KOPT-K1 (cell line): ENCODE measurements around the gene MAST4.
A peak's percentile ranks its signal among the peaks of the same experiment; 100 is the strongest.
"Not testable (repeated sequence)": the region's sequence is repeated elsewhere in the genome, so short reads cannot be mapped to it uniquely, and the experiment has no call there.

Experiments
- H3K27ac ChIP-seq: fragments of 200-600 bp; sonication (generic); 2 replicates; pipeline ENCODE4 v1.5.1; 2016; ENCODE audit warnings: antibody characterized with exemption, mild to moderate bottlenecking, low read depth, low read length; ENCODE audit not compliant: poor library complexity, severe bottlenecking
- H3K36me3 ChIP-seq: fragments of 200-600 bp; sonication (generic); 2 replicates; pipeline ENCODE4 v1.5.1; 2017; ENCODE audit warnings: antibody characterized with exemption, mild to moderate bottlenecking, low read length, moderate library complexity; ENCODE audit not compliant: insufficient read depth
- H3K9me3 ChIP-seq: fragments of 200-600 bp; sonication (generic); 2 replicates; pipeline ENCODE4 v1.5.1; 2017; ENCODE audit warnings: antibody characterized with exemption, low read length, mild to moderate bottlenecking; ENCODE audit not compliant: insufficient read depth, poor library complexity, severe bottlenecking

MAST4 gene

DNA sequence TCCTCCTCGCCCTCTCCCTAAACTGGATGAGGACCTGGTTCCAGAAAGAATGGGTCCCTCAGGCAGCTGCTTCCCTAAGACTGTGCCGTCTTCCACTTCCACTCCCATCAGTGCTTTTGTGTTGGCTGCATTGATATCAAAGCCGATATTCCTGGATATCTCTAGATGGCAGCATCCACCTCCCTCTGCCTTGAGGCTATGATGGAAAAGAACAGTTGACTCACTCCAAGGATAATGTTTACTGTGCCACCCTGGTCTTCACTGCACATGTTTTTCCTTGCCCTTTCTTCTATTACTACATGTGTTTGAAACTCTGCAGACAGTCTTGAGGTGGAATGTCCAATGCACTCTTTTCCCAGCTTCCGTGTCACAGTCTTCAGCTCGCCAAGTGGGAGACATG, 211.6 kb downstream of the MAST4 start:
- Histone ChIP-seq H3K27ac (no peak overlapping the region), H3K9me3 (no peaks in the 10 kb centered on the region)

DNA sequence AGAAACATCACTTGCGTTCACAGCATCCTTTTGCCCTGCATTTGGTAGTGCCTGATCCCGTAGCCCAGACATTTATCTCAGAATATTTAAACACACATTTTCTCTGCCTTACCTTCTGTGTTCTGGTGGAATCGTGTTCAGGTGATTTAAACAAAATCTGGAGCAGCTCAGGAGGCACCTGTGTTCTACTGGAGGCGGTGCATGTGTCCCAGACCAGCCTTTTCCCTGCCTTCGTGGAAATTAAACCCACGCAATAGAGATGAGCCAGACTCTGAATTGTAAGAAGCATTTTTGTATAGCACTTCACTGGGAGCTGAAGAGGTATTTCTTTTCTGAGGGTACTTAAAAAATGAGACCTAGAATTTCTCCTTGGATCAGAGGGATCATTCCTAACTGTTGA, 212.5 kb downstream of the MAST4 start:
- Histone ChIP-seq H3K9me3 (no peaks in the 10 kb centered on the region), H3K27ac (no peak overlapping the region), H3K36me3 (no peaks in the 10 kb centered on the region)

More for the DNA sequence above, 211.6 kb downstream of the MAST4 start:
- no peaks in the 10 kb centered on the region for H3K36me3 ChIP-seq

GRCh38 chr5:66810151-66810550, 214.0 kb downstream of the MAST4 start:
- no peak overlapping the region for H3K27ac ChIP-seq
- H3K9me3 ChIP-seq = no peaks in the 10 kb centered on the region
- no peaks in the 10 kb centered on the region for H3K36me3 ChIP-seq

GRCh38 chr5:66810848-66811261, 214.7 kb downstream of the MAST4 start:
- H3K9me3 ChIP-seq = no peaks in the 10 kb centered on the region
- H3K36me3 ChIP-seq = no peaks in the 10 kb centered on the region
- no peak overlapping the region for H3K27ac ChIP-seq

DNA sequence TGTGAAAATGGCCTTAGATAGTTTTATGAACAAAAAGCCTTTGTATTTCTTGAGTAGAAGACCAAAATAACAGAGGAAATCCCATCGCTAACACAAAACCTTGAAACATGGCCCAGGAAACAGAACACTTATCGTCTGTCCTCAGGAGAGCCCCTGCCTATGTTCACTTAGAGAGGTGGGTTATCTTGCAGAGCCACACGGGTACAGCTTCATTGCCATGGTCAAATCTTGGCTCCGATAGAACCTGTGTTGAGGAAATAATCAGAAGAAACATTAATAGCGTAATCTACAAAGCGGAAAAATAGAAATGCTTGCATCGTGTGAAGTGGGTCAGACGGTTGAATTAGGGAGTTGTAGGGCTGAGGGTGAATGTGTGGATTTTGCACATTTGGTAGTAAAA, 216.1 kb downstream of the MAST4 start:
- Histone ChIP-seq H3K27ac (no peak overlapping the region), H3K9me3 (no peaks in the 10 kb centered on the region), H3K36me3 (no peaks in the 10 kb centered on the region)

GRCh38 chr5:66813306-66813705, 217.1 kb downstream of the MAST4 start:
- no peak overlapping the region for H3K27ac ChIP-seq
- H3K36me3 ChIP-seq = no peaks in the 10 kb centered on the region
- H3K9me3 ChIP-seq = no peaks in the 10 kb centered on the region

- no peaks in the 10 kb centered on the region for H3K36me3 ChIP-seq
- H3K27ac ChIP-seq = no peak overlapping the region
- H3K9me3 ChIP-seq = no peaks in the 10 kb centered on the region
Observed at GRCh38 chr5:66814146-66814991, 218.2 kb downstream of the MAST4 start.

- Histone ChIP-seq H3K27ac (no peak overlapping the region), H3K36me3 (no peaks in the 10 kb centered on the region), H3K9me3 (no peaks in the 10 kb centered on the region)
Observed at GRCh38 chr5:66818304-66818934, 222.2 kb downstream of the MAST4 start.

DNA sequence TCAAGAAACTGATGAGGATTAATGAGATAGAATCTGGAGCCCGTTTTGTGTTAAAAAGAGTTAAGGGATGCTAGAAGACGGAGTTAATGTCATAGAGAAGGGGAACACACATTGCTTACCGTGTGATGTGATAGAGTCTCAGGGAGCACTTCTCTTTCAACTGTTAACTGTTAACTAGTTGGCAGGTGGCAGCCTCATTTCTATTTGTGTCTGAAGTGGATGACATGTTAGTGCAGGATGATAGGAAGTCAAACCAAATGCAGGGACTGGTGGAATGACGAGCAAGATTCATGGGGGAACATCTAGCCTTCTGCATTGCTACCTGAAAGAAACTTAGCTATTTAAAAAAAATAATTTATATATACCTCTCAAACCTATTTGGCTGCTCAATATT, 222.7 kb downstream of the MAST4 start:
- no peaks in the 10 kb centered on the region for H3K36me3 ChIP-seq
- no peak overlapping the region for H3K27ac ChIP-seq
- H3K9me3 ChIP-seq = no peaks in the 10 kb centered on the region

GRCh38 chr5:66820630-66821207, 224.5 kb downstream of the MAST4 start:
- no peaks in the 10 kb centered on the region for H3K36me3 ChIP-seq
- no peaks in the 10 kb centered on the region for H3K9me3 ChIP-seq
- no peak overlapping the region for H3K27ac ChIP-seq

DNA sequence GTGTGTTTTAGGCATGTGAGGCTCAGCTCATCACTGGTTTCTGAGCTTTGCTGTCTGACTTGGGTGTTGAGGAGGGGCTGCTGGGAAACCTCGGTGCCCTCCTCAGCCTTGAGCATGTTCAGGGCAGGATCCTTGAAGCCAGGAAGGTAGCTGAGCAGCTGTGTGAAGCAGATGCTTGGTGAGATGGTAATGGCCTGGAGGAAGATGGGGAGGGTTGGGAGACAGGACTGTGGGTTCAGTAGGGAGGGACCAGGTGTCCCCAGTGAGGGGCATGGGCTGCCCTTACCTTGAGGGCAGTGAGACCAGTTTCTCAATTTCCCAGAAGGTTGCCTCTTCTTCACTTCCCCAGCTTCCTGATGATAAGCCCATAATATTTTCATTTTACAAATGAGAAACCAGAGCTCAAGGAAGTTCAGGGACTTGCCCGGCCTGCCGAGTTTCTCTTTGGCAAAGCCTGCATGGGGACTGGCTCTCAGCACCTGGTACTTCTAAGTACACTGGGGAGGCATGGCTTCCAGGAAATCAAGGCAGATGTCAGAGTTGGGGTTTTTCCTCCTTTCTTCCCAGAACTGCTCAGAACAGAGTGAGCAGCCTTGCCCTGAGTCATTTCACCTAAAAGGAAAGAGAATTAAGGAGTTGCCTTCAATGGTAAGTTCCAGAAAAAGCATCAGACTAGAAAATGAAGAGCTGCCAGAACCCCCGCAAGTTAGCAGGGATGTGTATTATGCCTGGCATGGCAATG, 225.7 kb downstream of the MAST4 start:
- Histone ChIP-seq H3K36me3 (no peaks in the 10 kb centered on the region), H3K9me3 (no peaks in the 10 kb centered on the region), H3K27ac (peak overlapping the region; percentile 64)

DNA sequence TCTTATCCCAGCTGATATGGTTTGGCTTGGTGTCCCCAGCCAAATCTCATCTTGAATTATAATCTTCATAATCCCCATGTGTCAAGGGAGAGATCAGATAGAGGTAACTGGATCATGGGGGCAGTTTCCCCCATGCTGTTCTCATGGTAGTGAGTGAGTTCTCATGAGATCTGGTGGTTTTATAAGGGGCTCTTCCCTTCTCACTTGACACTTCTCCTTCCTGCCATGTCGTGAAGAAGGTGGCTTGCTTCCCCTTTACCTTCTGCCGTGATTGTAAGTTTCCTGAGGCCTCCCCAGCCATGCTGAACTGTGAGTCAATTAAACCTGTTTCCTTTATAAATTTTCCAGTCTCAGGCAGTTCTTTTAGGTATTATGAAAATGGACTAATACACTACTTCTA, 226.7 kb downstream of the MAST4 start:
- not testable (repeated sequence) for H3K9me3 ChIP-seq, H3K36me3 ChIP-seq
- peak overlapping the region; percentile 64 for H3K27ac ChIP-seq

DNA sequence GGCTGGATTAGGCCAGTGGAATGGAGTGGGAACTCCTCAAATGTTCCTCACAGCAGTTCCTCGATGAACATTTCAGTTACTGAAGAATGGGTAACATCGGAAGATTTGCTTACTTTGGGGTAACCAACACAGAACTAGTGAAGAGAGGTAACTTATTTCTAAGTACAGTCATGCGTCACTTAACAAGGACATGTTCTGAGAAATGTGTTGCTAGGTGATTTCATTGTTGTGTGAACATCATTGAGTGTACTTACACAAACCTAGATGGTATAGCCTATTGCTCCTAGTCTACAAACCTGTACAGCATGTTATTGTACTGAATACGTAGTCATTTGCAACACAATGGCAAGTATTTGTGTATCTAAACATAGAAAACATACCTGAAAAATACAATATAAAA, 228.3 kb downstream of the MAST4 start:
- no peaks in the 10 kb centered on the region for H3K36me3 ChIP-seq
- no peak overlapping the region for H3K27ac ChIP-seq
- H3K9me3 ChIP-seq = no peaks in the 10 kb centered on the region

DNA sequence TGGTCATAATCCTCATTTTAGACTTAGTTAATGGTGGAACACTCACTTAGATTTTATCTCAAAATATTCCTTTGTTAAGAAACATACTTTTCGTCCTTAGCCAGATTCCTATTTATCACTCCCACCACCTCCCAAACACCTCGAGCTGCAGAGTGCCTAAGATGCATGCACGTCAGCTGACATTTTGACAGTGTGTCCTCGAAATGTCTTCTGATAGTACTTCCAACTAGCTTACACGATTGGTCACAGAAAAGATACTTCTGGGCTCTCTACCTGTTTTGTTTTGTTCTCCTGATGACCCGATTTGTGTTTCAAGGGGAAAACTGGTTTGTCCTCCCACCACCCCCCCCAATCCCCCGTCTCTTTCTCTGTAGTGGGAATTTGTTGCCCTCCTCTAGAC, 230.1 kb downstream of the MAST4 start:
- no peaks in the 10 kb centered on the region for H3K9me3 ChIP-seq
- H3K27ac ChIP-seq = no peak overlapping the region
- no peaks in the 10 kb centered on the region for H3K36me3 ChIP-seq

DNA sequence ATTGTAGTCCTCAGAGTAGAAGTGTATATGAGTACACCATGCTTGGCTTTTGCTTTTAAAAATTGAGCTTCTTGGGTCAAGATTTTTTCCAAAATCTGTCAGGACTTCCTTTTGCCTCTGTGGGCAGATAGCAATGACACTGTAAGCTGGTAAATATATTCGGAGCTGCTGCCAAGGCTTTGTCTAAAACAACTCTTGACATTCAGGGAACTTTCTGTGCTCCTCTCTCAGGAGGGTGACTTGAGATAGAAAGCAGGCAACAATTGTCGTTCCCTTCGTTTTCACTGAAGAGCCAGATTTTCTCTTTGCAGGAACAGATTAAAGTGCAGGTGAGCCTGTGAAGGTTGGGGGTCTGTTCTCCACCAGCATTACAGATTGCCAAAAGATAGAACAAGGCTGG, 230.5 kb downstream of the MAST4 start:
- Histone ChIP-seq H3K27ac (no peak overlapping the region), H3K36me3 (no peaks in the 10 kb centered on the region), H3K9me3 (no peaks in the 10 kb centered on the region)
